HG02610 (cell line): Measurements from ENCODE around the gene SETD1A.

Experiments
- ATAC-seq: cut with Tn5 transposase; IDR thresholded peaks from one replicate; pipeline ENCODE4 v1.9.1; 2021; ENCODE audit warnings: mild to moderate bottlenecking, moderate library complexity; ENCODE audit not compliant: unreplicated experiment

Gene SETD1A

GRCh38 chr16:30953111-30953510 is 4.4 kb upstream of the SETD1A start:
- no peak for ATAC-seq

- ATAC-seq: no peak
These were observed 3.9 kb upstream of the SETD1A start for GRCh38 chr16:30953511-30954124.

- ATAC-seq: no peak
These were observed 2.6 kb upstream of the SETD1A start for GRCh38 chr16:30954993-30955392.

- peak; percentile 46 for ATAC-seq
These were observed 726 bp upstream of the SETD1A start for GRCh38 chr16:30956601-30957455.

- ATAC-seq: peak; percentile 16
These were observed 873 bp downstream of the SETD1A start for GRCh38 chr16:30958175-30959079.

GRCh38 chr16:30961384-30961783 is 3.8 kb downstream of the SETD1A start:
- no peak for ATAC-seq

GRCh38 chr16:30963925-30964511 is 6.5 kb downstream of the SETD1A start:
- no peak for ATAC-seq

GRCh38 chr16:30964574-30965226 is 7.1 kb downstream of the SETD1A start:
- ATAC-seq: no peak

- no peak for ATAC-seq
These were observed 7.9 kb downstream of the SETD1A start for GRCh38 chr16:30965436-30965835.

- no peak for ATAC-seq
These were observed 8.6 kb downstream of the SETD1A start for GRCh38 chr16:30966033-30966619.

GRCh38 chr16:30967795-30968194 is 10.2 kb downstream of the SETD1A start:
- ATAC-seq: no peak

- no peak for ATAC-seq
These were observed 11.8 kb downstream of the SETD1A start for GRCh38 chr16:30969246-30969842.

GRCh38 chr16:30971298-30971697 is 13.7 kb downstream of the SETD1A start:
- no peak for ATAC-seq

- ATAC-seq: no peak
These were observed 15.3 kb downstream of the SETD1A start for GRCh38 chr16:30972872-30973271.

GRCh38 chr16:30974348-30974747 is 16.8 kb downstream of the SETD1A start:
- ATAC-seq: no peak

GRCh38 chr16:30976486-30976885 is 18.9 kb downstream of the SETD1A start:
- ATAC-seq: no peak

GRCh38 chr16:30977502-30977901 is 19.9 kb downstream of the SETD1A start:
- no peak for ATAC-seq

- ATAC-seq: no peak
These were observed 21.8 kb downstream of the SETD1A start for GRCh38 chr16:30979170-30980022.

GRCh38 chr16:30980023-30980371 is 22.4 kb downstream of the SETD1A start:
- no peak for ATAC-seq
